ENCODE measurements around the gene ZNF562.

- TF ChIP-seq CTCF (IDR thresholded peaks at IDR 0.05; ENCODE audit: insufficient read depth, low read depth, low read length): no peak
- TF ChIP-seq EZH2 (IDR thresholded peaks at IDR 0.05; ENCODE audit: insufficient read depth, low read length): no peak
These were observed 47.0 kb upstream of the ZNF562 start for GRCh38 chr19:9721861-9722260.

Measured in astrocyte (in vitro differentiated cells and primary cell).